Measurements from ENCODE around the gene DPP7.

Gene DPP7

DNA sequence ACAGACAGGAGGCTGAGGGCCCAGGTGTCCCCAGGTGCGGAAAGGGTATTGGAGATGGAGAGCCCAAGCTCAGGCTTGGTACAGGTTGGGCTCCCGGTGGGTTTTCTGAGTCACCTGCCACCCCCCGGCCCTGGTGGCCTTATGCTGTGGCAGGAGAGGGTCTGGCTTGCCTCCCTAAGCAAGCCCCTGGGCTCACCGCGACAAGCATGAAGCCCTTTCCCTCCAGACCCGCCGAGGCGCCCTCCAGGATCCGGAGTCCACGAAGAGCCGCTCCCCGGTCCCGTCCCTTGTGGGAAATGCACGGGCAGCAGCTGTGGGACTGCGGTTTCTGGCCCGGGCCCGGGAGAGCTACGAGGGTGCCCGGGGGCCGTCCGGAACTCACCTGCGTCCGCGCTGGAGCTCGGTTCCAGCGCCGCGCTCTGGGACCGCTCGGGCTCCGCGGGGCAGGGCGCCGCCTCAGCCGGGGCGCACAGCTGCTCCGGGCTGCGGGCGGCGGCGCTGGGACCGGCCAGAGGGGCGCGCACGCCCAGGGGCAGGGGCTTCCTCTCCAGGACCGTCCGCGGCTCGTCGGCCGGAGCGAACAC is 44.9 kb downstream of the DPP7 start:
- TF ChIP-seq POLR2AphosphoS5 (IDR thresholded peaks at IDR 0.05; ENCODE audit: low read depth, low read length) (no peak), TAF1 (IDR thresholded peaks at IDR 0.05; ENCODE audit: borderline replicate concordance, insufficient read depth, low read length) (no peak), FOXP2 (optimal IDR thresholded peaks at IDR 0.05; ENCODE audit: borderline replicate concordance, extremely low read depth, extremely low read length, insufficient read depth) (no peak), SIN3A (IDR thresholded peaks at IDR 0.05; ENCODE audit: borderline replicate concordance, insufficient read depth, low read length) (no peak)
- TF ChIP-seq, protein P1, sequence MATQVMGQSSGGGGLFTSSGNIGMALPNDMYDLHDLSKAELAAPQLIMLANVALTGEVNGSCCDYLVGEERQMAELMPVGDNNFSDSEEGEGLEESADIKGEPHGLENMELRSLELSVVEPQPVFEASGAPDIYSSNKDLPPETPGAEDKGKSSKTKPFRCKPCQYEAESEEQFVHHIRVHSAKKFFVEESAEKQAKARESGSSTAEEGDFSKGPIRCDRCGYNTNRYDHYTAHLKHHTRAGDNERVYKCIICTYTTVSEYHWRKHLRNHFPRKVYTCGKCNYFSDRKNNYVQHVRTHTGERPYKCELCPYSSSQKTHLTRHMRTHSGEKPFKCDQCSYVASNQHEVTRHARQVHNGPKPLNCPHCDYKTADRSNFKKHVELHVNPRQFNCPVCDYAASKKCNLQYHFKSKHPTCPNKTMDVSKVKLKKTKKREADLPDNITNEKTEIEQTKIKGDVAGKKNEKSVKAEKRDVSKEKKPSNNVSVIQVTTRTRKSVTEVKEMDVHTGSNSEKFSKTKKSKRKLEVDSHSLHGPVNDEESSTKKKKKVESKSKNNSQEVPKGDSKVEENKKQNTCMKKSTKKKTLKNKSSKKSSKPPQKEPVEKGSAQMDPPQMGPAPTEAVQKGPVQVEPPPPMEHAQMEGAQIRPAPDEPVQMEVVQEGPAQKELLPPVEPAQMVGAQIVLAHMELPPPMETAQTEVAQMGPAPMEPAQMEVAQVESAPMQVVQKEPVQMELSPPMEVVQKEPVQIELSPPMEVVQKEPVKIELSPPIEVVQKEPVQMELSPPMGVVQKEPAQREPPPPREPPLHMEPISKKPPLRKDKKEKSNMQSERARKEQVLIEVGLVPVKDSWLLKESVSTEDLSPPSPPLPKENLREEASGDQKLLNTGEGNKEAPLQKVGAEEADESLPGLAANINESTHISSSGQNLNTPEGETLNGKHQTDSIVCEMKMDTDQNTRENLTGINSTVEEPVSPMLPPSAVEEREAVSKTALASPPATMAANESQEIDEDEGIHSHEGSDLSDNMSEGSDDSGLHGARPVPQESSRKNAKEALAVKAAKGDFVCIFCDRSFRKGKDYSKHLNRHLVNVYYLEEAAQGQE (IDR thresholded peaks at IDR 0.05; ENCODE audit: insufficient read depth in 1 of 2, low read depth in 2 of 2, low read length in 2 of 2), result no peak

DNA sequence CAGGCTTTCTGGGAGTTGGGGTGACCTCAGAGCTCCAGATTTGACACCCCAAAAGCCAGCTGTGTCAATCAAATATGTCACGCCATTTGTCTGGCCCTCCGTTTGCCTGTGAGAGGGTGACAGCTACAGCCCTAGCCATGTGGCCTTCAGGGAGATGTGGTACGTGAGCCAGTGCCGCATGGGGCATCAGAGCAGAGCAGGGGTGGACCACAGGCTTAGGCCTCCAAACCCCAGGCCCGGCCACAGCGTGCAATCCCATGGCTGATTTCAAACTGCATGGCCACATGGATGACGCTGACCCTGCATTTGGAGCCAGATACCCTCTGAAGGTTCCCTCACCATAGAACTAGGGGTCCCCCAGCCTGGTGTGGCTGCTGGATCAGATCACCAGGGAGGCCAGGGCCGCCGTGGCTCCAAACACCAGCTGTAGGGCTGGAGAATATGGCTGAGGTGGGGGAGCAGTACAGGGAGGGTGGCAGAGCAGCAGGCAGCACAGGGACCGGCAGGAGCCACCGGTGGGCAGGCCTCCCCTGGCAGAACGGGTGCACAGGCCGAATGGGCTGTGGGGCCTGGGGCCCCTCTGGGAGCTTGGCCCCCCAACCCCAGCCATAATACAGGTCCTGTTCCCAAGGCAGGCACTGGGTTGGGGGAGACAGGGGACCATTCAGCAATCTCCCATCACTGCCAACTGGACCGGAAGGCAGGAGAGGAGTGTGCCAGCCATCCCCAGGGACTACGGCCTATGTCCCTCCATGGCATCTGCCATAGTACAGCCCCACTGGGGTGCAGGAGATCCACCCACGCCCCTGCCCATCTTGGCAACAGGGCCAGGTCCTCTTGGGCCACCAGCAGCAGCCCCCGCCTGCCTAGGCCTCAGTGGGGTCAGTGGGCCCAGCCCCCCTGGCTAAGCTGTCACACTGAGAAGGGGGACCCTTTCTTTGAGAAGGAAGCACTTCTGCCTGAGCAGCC is 45.7 kb downstream of the DPP7 start:
- no peak for TF ChIP-seq POLR2AphosphoS5 (IDR thresholded peaks at IDR 0.05; ENCODE audit: low read depth, low read length)
- TF ChIP-seq SIN3A (IDR thresholded peaks at IDR 0.05; ENCODE audit: borderline replicate concordance, insufficient read depth, low read length), result no peak

DNA sequence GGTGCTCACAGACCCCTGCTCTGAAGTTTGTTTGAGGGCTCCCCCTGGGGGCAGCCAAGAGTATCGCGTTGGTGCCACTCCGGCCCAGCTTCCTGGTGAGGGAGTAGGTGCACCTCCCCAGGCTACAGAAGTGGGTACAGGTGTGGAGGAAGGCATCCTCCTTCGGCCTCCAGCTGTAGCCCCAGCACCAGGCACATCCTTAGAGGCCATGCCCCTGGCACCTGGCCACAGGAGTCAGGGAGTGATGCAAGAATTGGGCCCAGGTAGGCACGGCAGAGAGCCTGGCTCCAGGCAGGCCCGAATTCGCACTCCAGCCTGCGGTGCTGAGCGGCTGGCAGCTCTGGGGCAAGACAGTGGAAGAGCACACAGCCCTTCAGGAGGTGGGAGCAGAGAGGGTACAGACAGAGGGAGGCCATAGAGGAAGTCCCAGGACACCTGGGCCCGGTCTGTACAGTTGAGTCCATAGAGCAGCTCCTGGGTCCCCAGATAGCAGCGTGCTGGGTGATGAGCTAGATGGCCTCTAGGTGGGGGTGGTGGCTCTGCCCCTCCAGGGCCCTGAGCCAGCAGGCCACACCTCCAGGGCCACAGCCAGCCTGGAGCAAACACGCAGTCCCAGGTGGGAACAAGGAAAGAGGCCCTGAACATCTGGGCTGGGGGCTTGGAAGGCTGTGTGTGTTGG is 46.5 kb downstream of the DPP7 start:
- no peak for TF ChIP-seq FOXP2 (optimal IDR thresholded peaks at IDR 0.05; ENCODE audit: borderline replicate concordance, extremely low read depth, extremely low read length, insufficient read depth)
- TF ChIP-seq, protein P1 (IDR thresholded peaks at IDR 0.05; ENCODE audit: insufficient read depth in 1 of 2, low read depth in 2 of 2, low read length in 2 of 2), result peak; percentile 54 to 69; a peak in 3 of 4 replicates

GRCh38 chr9:137066096-137066861 is 48.3 kb downstream of the DPP7 start:
- TF ChIP-seq FOXP2 (optimal IDR thresholded peaks at IDR 0.05; ENCODE audit: borderline replicate concordance, extremely low read depth, extremely low read length, insufficient read depth) (no peak), TAF1 (IDR thresholded peaks at IDR 0.05; ENCODE audit: borderline replicate concordance, insufficient read depth, low read length) (no peak), SIN3A (IDR thresholded peaks at IDR 0.05; ENCODE audit: borderline replicate concordance, insufficient read depth, low read length) (no peak), POLR2AphosphoS5 (IDR thresholded peaks at IDR 0.05; ENCODE audit: low read depth, low read length) (no peak)
- TF ChIP-seq, protein P1 (IDR thresholded peaks at IDR 0.05; ENCODE audit: insufficient read depth in 1 of 2, low read depth in 2 of 2, low read length in 2 of 2), result no peak

GRCh38 chr9:137065336-137065967 is 49.1 kb downstream of the DPP7 start:
- TF ChIP-seq TAF1 (IDR thresholded peaks at IDR 0.05; ENCODE audit: borderline replicate concordance, insufficient read depth, low read length) (no peak), SIN3A (IDR thresholded peaks at IDR 0.05; ENCODE audit: borderline replicate concordance, insufficient read depth, low read length) (no peak), POLR2AphosphoS5 (IDR thresholded peaks at IDR 0.05; ENCODE audit: low read depth, low read length) (no peak), FOXP2 (optimal IDR thresholded peaks at IDR 0.05; ENCODE audit: borderline replicate concordance, extremely low read depth, extremely low read length, insufficient read depth) (no peak)
- TF ChIP-seq, protein P1 (IDR thresholded peaks at IDR 0.05; ENCODE audit: insufficient read depth in 1 of 2, low read depth in 2 of 2, low read length in 2 of 2), result no peak

Measured in PFSK-1 (cell line).